ENCODE measurements around the gene C3orf80. TPM values are rescaled to one million over a fixed set of nuclear protein-coding genes. Genes with fewer than 3 reads are reported as not detected.

Gene C3orf80
- total RNA-seq, 1 experiment from 2014 or later = 3.2 TPM

- H3K9me3 Mint-ChIP-seq (ENCODE audit: unreplicated experiment) = no peaks in the 10 kb centered on the region
- H3K9me3 ChIP-seq = no peaks in the 10 kb centered on the region
- peaks cover 3% of the 10 kb centered on the region; the same call in 1 of the 2 replicates for H3K4me1 ChIP-seq
- H3K27me3 ChIP-seq (replicated peaks; ENCODE audit: control insufficient read depth, insufficient read depth, low read length) = no peaks in the 10 kb centered on the region
- intact Hi-C loops (cut with micrococcal nuclease; ENCODE audit: unreplicated experiment) = no loop called here
- H3K4me3 ChIP-seq (ENCODE audit: low read depth, low read length) = no peak overlapping the region
- no peaks in the 10 kb centered on the region for H3K27me3 Mint-ChIP-seq (ENCODE audit: insufficient read depth, unreplicated experiment)
- BruUV-seq (replicated peaks) = no TSS peak
- peaks cover 9% of the 10 kb centered on the region for H3K4me1 Mint-ChIP-seq (ENCODE audit: low read depth, unreplicated experiment)
- H3K36me3 Mint-ChIP-seq (ENCODE audit: insufficient read depth, unreplicated experiment) = peaks cover 5% of the 10 kb centered on the region
- H3K27ac Mint-ChIP-seq (ENCODE audit: unreplicated experiment) = peak overlapping the region; percentile 65
- POLR2A ChIA-PET = no interaction called here
- no peak for DNase-seq
- H3K4me3 Mint-ChIP-seq (ENCODE audit: unreplicated experiment) = no peak overlapping the region
- TF ChIP-seq CTCF (IDR thresholded peaks at IDR 0.05; ENCODE audit: insufficient read depth in 1 of 2, low read depth in 1 of 2, low read length in 1 of 2, severe bottlenecking in 1 of 2, unreplicated experiment in 1 of 2) = no peak
- H3K36me3 ChIP-seq (ENCODE audit: control insufficient read depth, insufficient read depth, low read length) = no peaks in the 10 kb centered on the region
- CTCF ChIA-PET = interaction anchor here (0.5 to 1.6 kb wide), 8 partner anchors 9 to 252 kb away, joined by 3 to 17 read pairs (median 5); partner anchors contain the start of gene C3orf80
These were observed 14.9 kb upstream of the C3orf80 start for GRCh38 chr3:160210341-160210740.

- POLR2A ChIA-PET = no interaction called here
- DNase-seq = peak in 1 of 2 experiments; percentile 51
- no TSS peak for BruUV-seq (replicated peaks)
- H3K4me3 Mint-ChIP-seq (ENCODE audit: unreplicated experiment) = no peak overlapping the region
- peak overlapping the region; percentile 65 for H3K27ac Mint-ChIP-seq (ENCODE audit: unreplicated experiment)
- Histone ChIP-seq H3K9me3 (no peaks in the 10 kb centered on the region), H3K36me3 (ENCODE audit: control insufficient read depth, insufficient read depth, low read length) (no peaks in the 10 kb centered on the region), H3K4me3 (ENCODE audit: low read depth, low read length) (no peak overlapping the region), H3K27me3 (replicated peaks; ENCODE audit: control insufficient read depth, insufficient read depth, low read length) (no peaks in the 10 kb centered on the region), H3K4me1 (peaks cover 3% of the 10 kb centered on the region; the same call in 1 of the 2 replicates)
- peaks cover 5% of the 10 kb centered on the region for H3K36me3 Mint-ChIP-seq (ENCODE audit: insufficient read depth, unreplicated experiment)
- H3K27me3 Mint-ChIP-seq (ENCODE audit: insufficient read depth, unreplicated experiment) = no peaks in the 10 kb centered on the region
- H3K4me1 Mint-ChIP-seq (ENCODE audit: low read depth, unreplicated experiment) = peaks cover 9% of the 10 kb centered on the region
- no peaks in the 10 kb centered on the region for H3K9me3 Mint-ChIP-seq (ENCODE audit: unreplicated experiment)
- CTCF ChIA-PET = interaction anchor here (0.5 to 1.6 kb wide), 8 partner anchors 9 to 252 kb away, joined by 3 to 17 read pairs (median 5); partner anchors contain the start of gene C3orf80
- peak; percentile 19 to 40 for TF ChIP-seq CTCF (IDR thresholded peaks at IDR 0.05; ENCODE audit: insufficient read depth in 1 of 2, low read depth in 1 of 2, low read length in 1 of 2, severe bottlenecking in 1 of 2, unreplicated experiment in 1 of 2)
- intact Hi-C loops (cut with micrococcal nuclease; ENCODE audit: unreplicated experiment) = loop anchor here (1.0 kb wide), 3 partner anchors 25 to 179 kb away; no protein-coding TSS in a partner anchor
These were observed 14.4 kb upstream of the C3orf80 start for GRCh38 chr3:160210799-160211221.

GRCh38 chr3:160213191-160213590 lies 12.0 kb upstream of the C3orf80 start:
- no TSS peak for BruUV-seq (replicated peaks)
- H3K4me1 Mint-ChIP-seq (ENCODE audit: low read depth, unreplicated experiment) = peaks cover 9% of the 10 kb centered on the region
- POLR2A ChIA-PET = no interaction called here
- Histone ChIP-seq H3K4me1 (peaks cover 3% of the 10 kb centered on the region; the same call in 1 of the 2 replicates), H3K36me3 (ENCODE audit: control insufficient read depth, insufficient read depth, low read length) (no peaks in the 10 kb centered on the region), H3K27me3 (replicated peaks; ENCODE audit: control insufficient read depth, insufficient read depth, low read length) (no peaks in the 10 kb centered on the region; the same call in 1 of the 2 replicates), H3K9me3 (no peaks in the 10 kb centered on the region), H3K4me3 (ENCODE audit: low read depth, low read length) (no peak overlapping the region)
- H3K27ac Mint-ChIP-seq (ENCODE audit: unreplicated experiment) = no peak overlapping the region
- no peak overlapping the region for H3K4me3 Mint-ChIP-seq (ENCODE audit: unreplicated experiment)
- DNase-seq = no peak
- peaks cover 5% of the 10 kb centered on the region for H3K36me3 Mint-ChIP-seq (ENCODE audit: insufficient read depth, unreplicated experiment)
- intact Hi-C loops (cut with micrococcal nuclease; ENCODE audit: unreplicated experiment) = no loop called here
- no peak for TF ChIP-seq CTCF (IDR thresholded peaks at IDR 0.05; ENCODE audit: insufficient read depth in 1 of 2, low read depth in 1 of 2, low read length in 1 of 2, severe bottlenecking in 1 of 2, unreplicated experiment in 1 of 2)
- CTCF ChIA-PET = no interaction called here
- H3K27me3 Mint-ChIP-seq (ENCODE audit: insufficient read depth, unreplicated experiment) = no peaks in the 10 kb centered on the region
- H3K9me3 Mint-ChIP-seq (ENCODE audit: unreplicated experiment) = no peaks in the 10 kb centered on the region

Data from Caco-2 (cell line).